ENCODE measurements around the gene ARHGAP27.

The ARHGAP27 gene

DNA sequence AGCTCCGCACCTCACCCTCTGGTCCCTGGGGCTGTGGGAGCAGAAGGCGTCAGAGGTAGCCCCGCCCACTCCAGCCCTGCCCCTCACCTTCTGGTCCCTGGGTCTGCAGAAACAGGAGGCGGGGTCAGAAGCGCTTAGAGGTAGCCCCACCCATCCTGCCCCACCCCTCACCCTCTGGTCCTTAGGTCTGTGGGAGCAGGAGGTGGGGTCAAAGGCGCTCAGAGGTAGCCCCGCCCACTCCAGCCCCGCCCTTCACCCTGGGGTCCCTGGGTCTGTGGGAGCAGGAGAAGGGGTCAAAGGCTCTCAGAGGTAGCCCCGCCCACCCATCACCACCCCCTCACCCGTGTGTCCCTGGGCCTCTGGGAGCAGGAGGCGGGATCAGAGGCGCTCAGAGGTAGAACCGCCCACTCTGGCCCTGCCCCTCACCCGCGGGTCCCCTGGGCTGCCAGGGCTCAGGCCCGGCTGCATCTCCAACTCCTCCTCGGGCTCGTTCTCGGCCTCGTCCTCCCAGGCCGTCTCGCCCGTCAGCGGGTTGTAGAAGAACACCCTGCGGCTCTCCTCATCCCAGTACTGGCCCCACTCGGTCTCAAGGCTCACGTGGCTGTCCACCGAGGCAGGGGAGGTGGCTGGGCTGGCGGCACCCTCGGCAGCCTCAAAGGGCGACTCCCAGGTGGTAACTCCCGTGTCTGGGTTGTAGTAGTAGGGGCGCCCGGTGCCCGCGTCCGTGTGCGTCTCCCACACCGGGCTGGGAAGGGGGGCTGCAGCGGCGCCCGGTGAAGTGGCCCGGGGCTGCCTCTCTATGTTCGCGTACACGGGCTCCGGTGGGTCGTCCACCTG lies 27.2 kb downstream of the ARHGAP27 start:
- DNase-seq: no peak

DNA sequence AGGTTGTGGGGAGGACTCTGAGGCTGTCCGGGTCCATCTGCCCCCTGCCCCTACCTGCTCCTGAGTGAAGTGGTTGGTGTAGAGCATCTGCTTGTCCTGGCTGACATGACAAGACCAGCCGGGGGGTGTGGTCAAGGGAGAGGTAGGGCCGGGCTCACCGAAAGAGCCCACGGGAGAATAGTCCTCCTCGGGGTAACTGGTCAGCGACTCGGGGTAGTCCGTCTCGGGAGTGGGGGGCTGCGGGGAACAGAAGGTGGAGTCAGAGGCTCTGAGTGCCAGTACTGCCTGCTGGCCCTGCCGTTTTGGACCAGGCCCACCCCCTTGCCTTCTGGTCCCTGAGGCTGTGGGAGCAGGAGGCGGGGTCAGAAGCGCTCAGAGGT lies 27.8 kb downstream of the ARHGAP27 start:
- DNase-seq: no peak

GRCh38 chr17:45403906-45404490 lies 28.7 kb downstream of the ARHGAP27 start:
- no peak for DNase-seq

GRCh38 chr17:45402916-45403315 lies 29.8 kb downstream of the ARHGAP27 start:
- no peak for DNase-seq

DNA sequence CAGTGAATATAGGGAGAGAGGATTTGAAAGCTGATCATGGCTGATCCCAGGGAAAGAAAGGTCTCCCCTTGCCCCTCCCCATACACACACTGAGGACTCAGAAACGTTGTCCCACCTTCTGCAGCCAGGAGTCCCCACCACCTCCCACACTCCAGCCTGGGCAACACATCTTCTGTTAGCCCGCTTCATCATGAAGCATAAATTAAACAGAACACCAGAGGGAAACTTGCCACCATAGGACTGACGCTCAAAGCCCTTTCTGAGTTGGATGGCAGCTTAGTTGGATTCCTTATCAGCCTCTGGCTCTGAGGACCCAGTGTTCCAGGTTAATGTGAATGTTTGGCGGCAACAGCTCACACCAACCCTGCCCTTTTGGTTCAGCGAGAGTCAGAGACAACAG lies 33.9 kb downstream of the ARHGAP27 start:
- DNase-seq: no peak

GRCh38 chr17:45397796-45398195 lies 34.9 kb downstream of the ARHGAP27 start:
- no peak for DNase-seq

DNA sequence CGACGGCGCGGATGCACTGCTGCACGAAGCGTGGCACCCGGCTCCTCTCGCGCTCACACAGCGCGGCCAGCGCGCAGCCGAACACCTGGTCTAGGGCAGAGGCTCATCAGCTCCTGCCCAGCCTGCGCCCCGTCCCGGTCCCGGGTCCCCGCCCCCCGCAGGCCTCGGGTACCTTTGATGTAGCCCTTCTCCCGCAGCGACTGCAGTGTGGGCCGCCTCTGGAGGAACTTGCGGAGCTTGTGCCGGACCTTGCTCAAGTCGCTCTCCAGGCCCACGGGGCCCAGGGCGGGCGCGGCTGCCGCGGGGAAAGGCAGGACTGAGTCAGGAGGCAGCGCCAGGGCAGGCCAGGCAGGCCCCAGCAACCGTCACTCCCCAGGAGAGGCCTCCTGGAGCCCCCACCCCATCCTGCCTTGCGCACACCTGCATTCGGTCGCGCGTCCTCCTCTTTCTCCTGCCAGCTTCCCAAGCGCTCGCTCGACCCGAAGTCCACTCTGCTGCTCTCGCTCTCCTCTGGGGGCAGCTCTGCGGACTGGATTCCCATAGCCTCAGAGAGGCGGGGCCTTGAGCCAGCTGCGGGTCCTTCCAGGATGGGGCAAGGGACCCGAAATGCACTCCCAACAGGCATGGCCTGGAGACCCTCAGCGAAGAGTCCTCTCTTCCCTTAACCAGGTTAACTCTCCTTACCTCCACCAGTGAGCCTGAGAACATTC lies 36.0 kb downstream of the ARHGAP27 start:
- DNase-seq: no peak

- DNase-seq: no peak
Observed at GRCh38 chr17:45395569-45396415, 36.9 kb downstream of the ARHGAP27 start.

GRCh38 chr17:45394913-45395568 lies 37.6 kb downstream of the ARHGAP27 start:
- DNase-seq: peak; percentile 52

GRCh38 chr17:45394564-45394912 lies 38.1 kb downstream of the ARHGAP27 start:
- DNase-seq: no peak

DNA sequence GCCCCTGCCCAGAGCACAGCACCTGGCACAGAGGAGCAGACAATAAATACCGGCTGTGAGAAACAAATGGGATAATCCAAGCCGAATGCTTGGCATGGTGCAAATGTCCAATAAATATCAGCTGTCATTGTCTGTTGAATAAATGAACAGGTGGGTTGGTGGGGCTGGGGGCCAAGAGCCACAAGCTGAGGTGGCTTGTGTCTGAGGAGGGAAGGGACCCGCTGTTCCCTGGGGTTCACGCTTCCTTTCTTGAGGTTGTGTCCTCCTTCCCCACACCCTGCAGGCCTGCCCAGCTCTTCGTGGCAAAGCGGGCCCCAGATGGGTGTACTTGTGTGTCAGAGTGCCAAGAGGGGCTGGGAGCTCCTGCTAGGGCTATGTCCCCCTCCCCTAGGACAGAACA lies 38.6 kb downstream of the ARHGAP27 start:
- no peak for DNase-seq

DNA sequence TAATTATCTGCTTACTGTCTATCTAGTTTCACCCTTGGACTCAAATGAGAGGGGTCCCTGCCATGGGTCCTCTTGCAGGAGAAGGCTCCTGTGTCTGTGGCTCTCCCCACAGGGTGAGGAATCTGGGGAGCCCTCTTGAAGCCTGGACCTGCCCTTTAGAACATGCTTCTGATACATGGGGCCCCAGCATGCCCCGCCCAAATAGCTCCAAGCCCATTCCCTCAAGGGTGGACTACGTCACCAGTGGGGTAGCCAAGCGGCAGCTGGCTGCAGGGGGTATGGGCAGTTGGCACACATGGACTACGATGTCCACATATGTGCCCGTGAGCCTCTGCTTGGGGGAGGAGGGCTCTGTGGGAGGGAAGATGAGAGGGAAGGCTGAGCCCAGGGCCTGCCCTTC lies 39.3 kb downstream of the ARHGAP27 start:
- no peak for DNase-seq

- no peak for DNase-seq
Observed at GRCh38 chr17:45391918-45392317, 40.8 kb downstream of the ARHGAP27 start.

- DNase-seq: no peak
Observed at GRCh38 chr17:45391291-45391690, 41.4 kb downstream of the ARHGAP27 start.

DNA sequence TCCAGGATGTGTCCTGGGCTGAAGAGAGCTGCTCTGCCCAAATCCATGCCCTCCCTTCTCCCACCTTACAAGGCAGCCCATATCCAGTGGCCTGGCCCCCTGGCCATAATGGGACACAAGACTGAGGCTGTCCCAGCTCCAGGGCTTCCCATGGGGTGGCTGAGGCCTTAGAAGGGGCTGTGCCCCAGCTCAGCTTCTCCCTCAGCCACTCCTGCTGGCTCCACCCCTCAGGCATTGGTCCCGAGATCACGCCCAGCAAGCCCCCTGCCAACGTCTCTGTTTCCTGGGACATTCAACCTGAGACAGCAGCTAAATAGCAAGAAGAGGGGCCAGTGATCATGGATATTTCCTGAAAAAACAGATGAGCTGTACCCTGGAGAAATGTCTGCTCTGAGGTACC lies 43.3 kb downstream of the ARHGAP27 start:
- DNase-seq: no peak

DNA sequence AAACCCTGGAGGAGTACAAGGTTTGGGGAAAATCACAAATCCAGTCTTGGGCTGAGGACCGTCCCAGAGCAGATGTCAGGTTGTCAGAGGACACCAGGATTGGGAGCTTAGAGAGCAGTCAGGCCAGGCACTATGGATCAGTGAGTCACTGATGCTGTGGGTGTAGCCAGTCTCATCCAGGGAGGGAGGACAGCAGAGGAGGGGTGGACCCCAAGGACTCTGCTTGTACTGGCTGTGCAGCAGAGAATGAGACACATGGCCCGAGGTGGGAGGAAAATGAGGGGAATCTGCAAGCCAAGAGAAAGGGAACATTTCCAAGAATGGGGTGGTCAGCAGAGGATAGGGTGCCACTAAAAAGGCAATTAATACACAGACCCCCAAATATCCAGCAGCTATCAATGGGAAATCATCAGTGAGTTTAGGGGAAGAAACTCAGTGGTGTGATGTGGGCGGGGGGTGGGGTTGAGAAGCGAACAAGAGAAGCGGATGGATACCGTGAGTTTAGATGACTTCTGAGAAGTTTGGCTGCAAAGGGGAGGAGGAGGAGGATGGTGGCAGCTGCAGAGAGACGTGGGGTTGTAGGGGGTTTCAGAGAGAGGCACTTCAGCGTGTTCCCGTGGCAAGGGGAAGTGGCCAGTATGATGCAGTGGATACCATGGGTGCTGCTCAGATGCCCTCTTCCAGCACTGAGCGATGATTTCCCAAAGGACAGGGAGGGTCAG lies 43.9 kb downstream of the ARHGAP27 start:
- no peak for DNase-seq

- DNase-seq: no peak
Observed at GRCh38 chr17:45387739-45388138, 44.9 kb downstream of the ARHGAP27 start.

DNA sequence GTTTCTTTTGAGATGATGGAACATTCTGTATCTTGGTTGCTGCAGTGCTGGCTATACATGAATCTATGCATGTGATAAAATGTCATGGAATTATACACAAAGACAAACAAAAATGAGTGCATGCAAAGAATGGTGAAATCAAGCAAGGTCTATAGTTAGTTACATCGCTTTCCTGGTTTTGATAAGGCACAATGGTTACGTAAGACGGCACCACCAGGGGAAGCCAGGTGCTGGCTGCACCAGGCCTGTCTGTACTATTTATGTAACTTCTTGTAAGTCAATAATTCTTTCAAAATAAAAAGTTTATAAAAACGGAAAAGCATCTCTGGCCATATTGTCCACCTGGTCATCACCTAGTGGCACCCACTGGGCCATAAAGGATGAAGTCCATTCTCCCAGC lies 46.5 kb downstream of the ARHGAP27 start:
- no peak for DNase-seq

GRCh38 chr17:45385331-45385997 lies 47.2 kb downstream of the ARHGAP27 start:
- peak; percentile 87 for DNase-seq

DNA sequence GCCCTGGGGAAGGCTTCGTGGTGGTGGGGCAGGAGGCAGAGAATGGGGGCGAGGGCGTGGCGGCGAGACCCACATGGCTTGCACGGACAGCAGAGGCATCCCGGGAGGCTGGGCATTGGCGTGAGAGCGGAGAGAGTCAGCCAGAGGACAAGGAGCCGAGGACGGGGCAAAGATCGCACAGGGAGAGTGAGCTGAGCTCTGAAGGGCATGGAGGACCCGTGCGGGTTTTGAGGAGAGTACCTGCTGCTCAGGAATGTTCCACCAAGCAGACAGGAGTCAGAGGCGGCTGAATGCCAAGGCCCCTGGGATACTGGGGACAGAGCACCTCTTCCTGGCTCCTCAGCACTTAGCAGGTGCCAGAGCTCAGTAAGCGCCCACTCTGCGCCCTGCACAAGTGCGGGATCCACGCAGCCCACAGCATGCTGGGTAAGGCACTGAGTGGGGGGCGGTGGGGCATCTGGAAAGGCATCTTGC lies 47.8 kb downstream of the ARHGAP27 start:
- no peak for DNase-seq
